Suppressor macrophage treated with lipopolysaccharide for 4 hours (primary cell): Measurements from ENCODE around the gene RESF1.

Experiments used
- DNase-seq: peaks from one replicate; pipeline ENCODE4 v3.0.0-alpha.2; 2020

Gene RESF1

GRCh38 chr12:31962076-31962475 lies 2.9 kb downstream of the RESF1 start:
- no peak for DNase-seq

GRCh38 chr12:31964280-31964679 lies 5.1 kb downstream of the RESF1 start:
- no peak for DNase-seq

- DNase-seq = no peak
Measured at GRCh38 chr12:31965090-31965489, 5.9 kb downstream of the RESF1 start.

- no peak for DNase-seq
Measured at GRCh38 chr12:31966558-31967205, 7.5 kb downstream of the RESF1 start.

- DNase-seq = no peak
Measured at GRCh38 chr12:31967539-31967938, 8.3 kb downstream of the RESF1 start.

GRCh38 chr12:31970199-31970598 lies 11.0 kb downstream of the RESF1 start:
- no peak for DNase-seq

- no peak for DNase-seq
Measured at GRCh38 chr12:31973818-31974217, 14.6 kb downstream of the RESF1 start.

GRCh38 chr12:31974673-31975072 lies 15.5 kb downstream of the RESF1 start:
- no peak for DNase-seq

- DNase-seq = no peak
Measured at GRCh38 chr12:31984806-31985591, 25.8 kb downstream of the RESF1 start.

- no peak for DNase-seq
Measured at GRCh38 chr12:31985832-31986231, 26.6 kb downstream of the RESF1 start.

GRCh38 chr12:31989571-31990362 lies 30.6 kb downstream of the RESF1 start:
- no peak for DNase-seq

GRCh38 chr12:31991146-31991545 lies 31.9 kb downstream of the RESF1 start:
- DNase-seq = no peak

- DNase-seq = no peak
Measured at GRCh38 chr12:31991815-31992214, 32.6 kb downstream of the RESF1 start.

- DNase-seq = no peak
Measured at GRCh38 chr12:31999692-32000091, 40.5 kb downstream of the RESF1 start.

- DNase-seq = no peak
Measured at GRCh38 chr12:32000373-32001005, 41.3 kb downstream of the RESF1 start.

- no peak for DNase-seq
Measured at GRCh38 chr12:32002848-32003493, 43.8 kb downstream of the RESF1 start.

GRCh38 chr12:32003654-32004053 lies 44.4 kb downstream of the RESF1 start:
- DNase-seq = no peak

GRCh38 chr12:32005496-32006125 lies 46.4 kb downstream of the RESF1 start:
- DNase-seq = no peak
